ENCODE measurements around the gene MPO. TPM values are rescaled to one million over a fixed set of nuclear protein-coding genes. Genes with fewer than 3 reads are reported as not detected.

The MPO gene
- total RNA-seq, 1 experiment from 2014 or later, result not detected

- RAD21 ChIA-PET (ENCODE audit: low non-redundant PET in 1 of 2, low total read pairs in 2 of 2, uncharacterized antibody in 2 of 2, unreplicated experiment in 2 of 2), result no interaction called here
- Histone ChIP-seq H3K27me3 (ENCODE audit: insufficient read depth, low read length) (no peaks in the 10 kb centered on the region), H3K4me1 (ENCODE audit: control insufficient read depth in 1 of 2, insufficient read depth in 2 of 2, low read length in 2 of 2) (peaks cover 8 to 17% of the 10 kb centered on the region in 2 experiments; a peak in 3 of 4 replicates), H2AFZ (ENCODE audit: low read depth, low read length, poor library complexity, severe bottlenecking) (no peak overlapping the region), H3K4me3 (replicated peaks in 1 of 2; ENCODE audit: low read depth in 1 of 2, low read length in 2 of 2) (no peak overlapping the region), H3K9me2 (ENCODE audit: insufficient read depth) (no peaks in the 10 kb centered on the region), H4K20me1 (ENCODE audit: insufficient read depth) (no peaks in the 10 kb centered on the region), H3K4me2 (ENCODE audit: low read length) (no peak overlapping the region), H3K27ac (ENCODE audit: low read depth, low read length) (no peak overlapping the region), H3K79me2 (ENCODE audit: insufficient read depth, low read length) (no peaks in the 10 kb centered on the region), H3K36me3 (ENCODE audit: control insufficient read depth in 1 of 2, insufficient read depth in 2 of 2, low read length in 2 of 2) (no peaks in the 10 kb centered on the region), H3K9me3 (ENCODE audit: control insufficient read depth in 1 of 2, insufficient read depth in 1 of 2, low read depth in 1 of 2, low read length in 2 of 2) (no peaks in the 10 kb centered on the region), H3K9ac (ENCODE audit: low read length) (no peak overlapping the region)
- ATAC-seq, result no peak
- BruUV-seq (replicated peaks), result no TSS peak
- intact Hi-C loops (cut with micrococcal nuclease), result no loop called here
- POLR2A ChIA-PET, result no interaction called here
- TF ChIP-seq POLR2AphosphoS5 (IDR thresholded peaks at IDR 0.05; ENCODE audit: low read depth, low read length) (no peak), SRF (IDR thresholded peaks at IDR 0.05; ENCODE audit: low read depth) (no peak), CEBPB (IDR thresholded peaks at IDR 0.05; ENCODE audit: low read depth) (no peak), CBX3 (IDR thresholded peaks at IDR 0.05; ENCODE audit: low read depth) (no peak), POLR2A (IDR thresholded peaks at IDR 0.05; ENCODE audit: borderline replicate concordance, extremely low read depth, insufficient read depth, insufficient read length) (no peak), ZFX (IDR thresholded peaks at IDR 0.05) (no peak), FOSL1 (IDR thresholded peaks at IDR 0.05; ENCODE audit: low read depth) (no peak), SIN3A (IDR thresholded peaks at IDR 0.05; ENCODE audit: low read depth) (no peak), EZH2 (IDR thresholded peaks at IDR 0.05) (no peak), ZNF274 (IDR thresholded peaks at IDR 0.05; ENCODE audit: low read depth, low read length) (no peak), JUND (IDR thresholded peaks at IDR 0.05) (no peak), ZBTB33 (IDR thresholded peaks at IDR 0.05; ENCODE audit: extremely low read depth, insufficient replicate concordance, low read length) (no peak), ELF1 (IDR thresholded peaks at IDR 0.05; ENCODE audit: borderline replicate concordance, low read depth) (no peak), SP1 (IDR thresholded peaks at IDR 0.05; ENCODE audit: low read depth) (no peak), RAD21 (IDR thresholded peaks at IDR 0.05; ENCODE audit: low read depth) (no peak), EGR1 (IDR thresholded peaks at IDR 0.05; ENCODE audit: low read depth) (no peak), TCF7L2 (IDR thresholded peaks at IDR 0.05; ENCODE audit: borderline replicate concordance, extremely low read depth, insufficient read depth, insufficient read length) (no peak), EZH2phosphoT487 (IDR thresholded peaks at IDR 0.05; ENCODE audit: borderline replicate concordance) (no peak)
- TF ChIP-seq, protein P1, sequence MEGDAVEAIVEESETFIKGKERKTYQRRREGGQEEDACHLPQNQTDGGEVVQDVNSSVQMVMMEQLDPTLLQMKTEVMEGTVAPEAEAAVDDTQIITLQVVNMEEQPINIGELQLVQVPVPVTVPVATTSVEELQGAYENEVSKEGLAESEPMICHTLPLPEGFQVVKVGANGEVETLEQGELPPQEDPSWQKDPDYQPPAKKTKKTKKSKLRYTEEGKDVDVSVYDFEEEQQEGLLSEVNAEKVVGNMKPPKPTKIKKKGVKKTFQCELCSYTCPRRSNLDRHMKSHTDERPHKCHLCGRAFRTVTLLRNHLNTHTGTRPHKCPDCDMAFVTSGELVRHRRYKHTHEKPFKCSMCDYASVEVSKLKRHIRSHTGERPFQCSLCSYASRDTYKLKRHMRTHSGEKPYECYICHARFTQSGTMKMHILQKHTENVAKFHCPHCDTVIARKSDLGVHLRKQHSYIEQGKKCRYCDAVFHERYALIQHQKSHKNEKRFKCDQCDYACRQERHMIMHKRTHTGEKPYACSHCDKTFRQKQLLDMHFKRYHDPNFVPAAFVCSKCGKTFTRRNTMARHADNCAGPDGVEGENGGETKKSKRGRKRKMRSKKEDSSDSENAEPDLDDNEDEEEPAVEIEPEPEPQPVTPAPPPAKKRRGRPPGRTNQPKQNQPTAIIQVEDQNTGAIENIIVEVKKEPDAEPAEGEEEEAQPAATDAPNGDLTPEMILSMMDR (IDR thresholded peaks at IDR 0.05 in 2 of 3, conservative IDR thresholded peaks at IDR 0.05 in 1 of 3; ENCODE audit: borderline replicate concordance in 1 of 3, insufficient read depth in 1 of 3, low read depth in 2 of 3, low read length in 2 of 3), result no peak
- TF ChIP-seq, protein P2, sequence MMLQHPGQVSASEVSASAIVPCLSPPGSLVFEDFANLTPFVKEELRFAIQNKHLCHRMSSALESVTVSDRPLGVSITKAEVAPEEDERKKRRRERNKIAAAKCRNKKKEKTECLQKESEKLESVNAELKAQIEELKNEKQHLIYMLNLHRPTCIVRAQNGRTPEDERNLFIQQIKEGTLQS (IDR thresholded peaks at IDR 0.05), result no peak
- CTCF ChIA-PET, result interaction anchor here (1.3 kb wide), 1 partner anchor 128 kb away, joined by 3 read pairs; no protein-coding TSS in a partner anchor
- no peak for DNase-seq (ENCODE audit: low read depth, low spot score)
These were observed 39.4 kb upstream of the MPO start for GRCh38 chr17:58320163-58320558.
